Hematopoietic multipotent progenitor cell treated with erythropoietin and hydrocortisone succinate and interleukin-3 and kit ligand, for 15 days (in vitro differentiated cells): ENCODE results near the gene SPINK6.

Experiments used
- DNase-seq: peaks from one replicate; pipeline ENCODE4 v3.0.0-alpha.2; 2015; ENCODE audit warnings: low spot score

Gene SPINK6

GRCh38 chr5:148202531-148203203 lies at the start of gene SPINK6:
TSS of gene SPINK6 (plus strand) at chr5:148203042. CDS start at chr5:148203097, 55 bp downstream.
- DNase-seq, result no peak

- no peak for DNase-seq
These were observed 46.2 kb upstream of the SPINK6 start for GRCh38 chr5:148156609-148157008.

DNA sequence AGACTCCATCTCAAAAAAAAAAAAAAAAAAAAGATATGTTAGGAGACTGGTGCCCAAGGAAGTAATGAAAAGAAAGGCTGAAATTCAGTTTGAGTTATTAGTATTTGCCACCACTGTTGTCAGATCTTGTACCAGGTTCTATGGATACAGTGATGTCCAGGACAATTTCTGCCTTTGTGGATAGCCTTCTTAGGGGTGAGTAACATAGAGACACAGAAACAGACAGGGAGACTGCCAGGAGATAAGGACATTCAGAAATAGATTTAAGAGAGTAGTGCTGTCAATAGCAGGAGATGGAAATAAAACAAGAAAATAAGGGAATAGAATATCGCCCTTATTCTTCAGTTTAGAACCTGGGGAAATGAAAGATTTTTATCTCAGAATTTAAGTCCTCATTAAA lies 40.8 kb upstream of the SPINK6 start:
- no peak for DNase-seq

- no peak for DNase-seq
These were observed 39.5 kb upstream of the SPINK6 start for GRCh38 chr5:148163345-148163744.

- no peak for DNase-seq
These were observed 36.1 kb upstream of the SPINK6 start for GRCh38 chr5:148166550-148167283.

DNA sequence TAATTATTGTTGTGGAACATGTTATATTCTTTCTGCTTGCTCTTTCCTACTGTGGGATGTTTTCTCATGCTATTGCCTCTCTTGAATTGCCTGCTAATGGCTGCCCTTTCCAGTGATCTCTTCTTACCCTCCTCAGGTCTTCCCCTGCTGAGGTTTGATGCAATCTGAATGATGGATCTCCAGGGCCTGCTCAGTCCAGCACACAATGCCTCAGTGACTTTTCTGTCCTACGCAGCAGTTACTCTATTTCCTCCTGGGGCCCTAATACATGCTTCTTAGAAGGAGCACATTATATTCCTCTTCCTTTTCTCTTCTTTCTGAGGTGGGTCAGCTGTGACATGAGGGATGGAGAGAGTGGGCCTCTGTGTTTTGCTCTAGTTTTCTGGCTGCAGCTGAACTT lies 34.6 kb upstream of the SPINK6 start, which contains the start of gene SPINK14:
TSS of gene SPINK14 (plus strand) at position 301 of the 400 bp plus-strand sequence. CDS start 1,187 bp downstream, outside the sequence.
- DNase-seq, result no peak

- DNase-seq, result no peak
These were observed 30.5 kb upstream of the SPINK6 start for GRCh38 chr5:148172377-148172776.

GRCh38 chr5:148176480-148176879 lies 26.4 kb upstream of the SPINK6 start:
- DNase-seq, result no peak

DNA sequence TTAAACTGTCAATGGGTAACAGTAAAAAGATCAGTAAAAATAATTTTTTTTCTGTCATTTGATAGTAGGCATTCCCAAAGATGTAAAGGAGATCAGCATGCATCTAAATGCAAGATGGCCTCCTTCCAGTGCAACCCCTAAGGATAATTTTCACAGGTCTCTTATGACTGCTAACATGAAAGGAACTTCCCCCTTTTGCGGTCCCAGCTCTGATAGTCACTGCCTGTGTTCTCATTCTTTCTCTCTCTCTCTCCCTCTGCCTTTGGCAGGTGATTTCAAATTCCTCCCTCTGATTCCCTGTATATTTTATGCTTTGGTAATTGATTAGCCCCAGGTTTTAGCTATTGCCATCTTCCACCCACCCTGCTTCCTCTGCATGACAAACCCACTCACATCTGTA lies 25.6 kb upstream of the SPINK6 start:
- DNase-seq, result no peak

GRCh38 chr5:148179234-148179824 lies 23.5 kb upstream of the SPINK6 start:
- peak; percentile 44 for DNase-seq

DNA sequence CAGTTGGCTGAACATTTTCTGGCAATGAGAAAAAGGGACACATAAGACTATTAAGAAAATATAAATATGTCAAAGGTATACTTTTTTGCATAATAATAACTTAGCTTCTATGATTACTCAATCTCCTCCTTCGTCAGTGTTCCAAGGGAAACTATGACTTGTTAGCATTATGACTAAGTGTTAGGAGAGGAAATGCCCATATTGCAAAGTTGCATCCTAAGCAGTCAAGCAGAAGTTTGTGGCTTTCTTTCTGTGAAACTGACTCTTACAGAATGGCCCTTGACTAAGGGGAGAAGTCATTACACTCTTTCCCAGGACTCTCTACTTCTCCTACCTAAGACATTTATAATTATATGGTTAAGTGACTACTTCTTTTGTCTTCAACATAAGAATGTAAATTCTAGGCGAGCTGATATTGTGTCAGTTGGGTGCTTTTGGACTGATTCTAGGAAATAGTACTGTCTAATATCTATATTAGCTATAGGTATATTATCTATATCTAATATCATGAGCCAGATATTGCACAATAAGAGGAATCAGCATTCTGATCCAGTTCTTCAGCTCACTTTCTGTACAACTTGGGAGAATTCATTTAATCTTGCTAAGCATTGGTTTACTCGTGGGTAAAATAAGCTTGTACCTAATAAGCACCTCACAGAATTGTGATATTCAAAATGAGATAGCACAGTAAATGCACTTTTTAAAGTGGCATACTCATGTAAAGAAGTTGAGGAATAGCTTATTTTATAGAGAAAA lies 16.4 kb upstream of the SPINK6 start:
- DNase-seq, result no peak

DNA sequence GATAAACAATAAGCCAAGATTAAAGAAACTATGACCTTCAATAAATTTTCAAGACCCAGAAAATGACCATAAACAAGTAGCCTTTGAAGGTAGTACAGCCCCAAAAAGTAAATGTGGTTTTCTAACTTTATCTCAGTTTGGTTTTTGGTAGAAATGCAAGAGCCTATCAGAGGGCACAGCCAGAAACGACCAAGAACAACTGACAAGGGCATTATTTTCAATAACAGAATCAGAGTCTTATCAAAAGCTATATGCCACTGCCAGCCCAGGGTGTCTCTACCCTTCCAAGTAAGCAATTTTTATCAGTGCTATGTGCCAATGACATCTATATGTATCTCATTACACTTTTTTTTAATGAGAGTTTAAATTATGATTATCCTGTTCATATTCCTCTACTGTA lies 11.8 kb upstream of the SPINK6 start:
- no peak for DNase-seq

DNA sequence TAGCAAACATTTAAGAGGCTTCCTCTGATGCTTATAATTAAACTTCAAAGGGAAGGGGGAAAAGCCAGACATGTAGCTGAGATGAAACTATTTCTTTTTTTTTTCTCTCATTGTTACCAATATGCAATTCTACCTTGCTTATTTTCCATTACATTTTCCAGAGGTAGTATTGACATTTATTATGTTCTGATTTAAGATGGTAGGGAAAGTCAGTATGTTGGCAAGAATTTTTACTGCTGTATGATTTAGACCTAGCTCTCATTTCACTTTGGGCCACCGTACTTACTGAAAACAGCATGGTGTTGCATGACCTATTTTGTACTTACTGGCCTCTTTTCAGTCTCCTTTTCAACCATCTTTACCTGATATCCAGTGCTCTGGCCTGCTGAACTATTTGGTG lies 9.6 kb upstream of the SPINK6 start:
- no peak for DNase-seq

GRCh38 chr5:148201151-148201550 lies 1.7 kb upstream of the SPINK6 start:
- no peak for DNase-seq

DNA sequence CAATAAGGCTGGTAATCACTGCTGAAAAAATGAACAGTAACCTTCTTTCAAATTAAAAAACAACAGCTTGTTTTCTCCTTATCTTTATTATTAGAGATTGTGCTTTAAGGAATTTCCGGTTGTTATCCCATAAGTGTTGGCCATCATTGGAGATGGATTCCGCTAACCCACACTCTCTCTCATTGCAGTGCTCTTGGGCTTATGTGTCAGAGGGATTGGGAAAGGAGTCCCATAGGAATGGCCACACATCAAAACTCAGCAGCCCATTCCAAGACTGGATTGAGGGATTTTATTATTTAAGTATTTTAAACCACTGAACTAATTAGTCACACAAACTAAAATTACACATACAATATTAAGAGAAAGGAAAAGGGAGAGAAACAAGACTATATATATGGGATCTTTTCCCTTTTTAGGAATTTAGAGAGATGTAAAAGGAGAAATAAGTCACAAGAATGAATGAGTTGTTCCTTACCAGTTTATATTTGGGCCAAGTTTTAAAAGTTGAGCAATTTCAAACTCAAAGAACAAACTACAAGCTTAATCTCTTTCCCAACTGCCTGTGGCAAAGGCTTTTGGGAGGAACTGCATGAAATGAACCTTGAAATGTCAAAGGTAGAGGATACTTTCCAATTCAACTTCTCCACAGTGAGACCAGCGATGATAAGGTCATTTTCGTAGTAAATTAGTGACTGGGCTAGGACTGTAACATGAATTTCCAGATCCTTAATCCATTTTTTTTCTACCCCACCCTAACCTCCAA lies 2.4 kb downstream of the SPINK6 start:
- no peak for DNase-seq

GRCh38 chr5:148205865-148206264 lies 3.0 kb downstream of the SPINK6 start:
- DNase-seq, result no peak

DNA sequence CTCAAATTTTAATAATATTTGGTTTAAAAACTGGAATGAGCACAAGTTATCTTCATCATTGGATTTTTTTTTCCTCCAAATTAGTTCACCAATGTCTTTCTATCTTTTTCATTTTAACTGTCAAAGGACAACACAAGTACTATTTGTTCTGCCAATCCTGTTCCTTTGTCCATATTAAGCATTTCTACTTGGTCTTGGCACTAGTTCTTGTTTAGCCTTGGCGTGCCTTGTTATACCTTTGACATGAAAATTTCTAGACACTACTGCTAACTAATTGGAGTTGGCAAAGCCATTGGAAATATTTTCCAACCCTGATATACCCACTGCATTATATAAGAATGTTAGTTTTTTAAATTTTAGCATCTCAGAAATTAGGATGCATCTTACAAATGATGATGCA lies 3.8 kb downstream of the SPINK6 start:
- no peak for DNase-seq

DNA sequence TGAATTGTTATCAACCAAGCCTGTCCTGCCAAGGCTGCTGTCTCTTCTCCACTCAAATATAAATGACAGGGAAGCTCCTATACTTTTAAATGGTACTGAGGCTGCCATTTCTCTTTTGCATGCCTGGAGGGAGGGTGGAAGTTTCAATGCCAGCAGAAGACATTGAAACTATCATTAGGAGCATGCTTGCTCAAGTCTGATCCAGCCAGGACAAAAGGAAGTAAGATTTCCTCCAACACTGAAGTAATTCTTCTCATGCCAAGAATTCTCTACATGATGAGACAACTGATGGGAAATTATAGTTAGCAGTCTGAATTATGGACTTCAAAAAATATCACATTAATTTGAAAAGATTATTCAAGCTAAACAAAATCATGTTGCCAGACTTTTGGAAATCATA lies 5.4 kb downstream of the SPINK6 start:
- DNase-seq, result no peak

GRCh38 chr5:148209151-148209770 lies 6.4 kb downstream of the SPINK6 start:
- no peak for DNase-seq

GRCh38 chr5:148214665-148215185 lies 11.9 kb downstream of the SPINK6 start:
- no peak for DNase-seq

- DNase-seq, result no peak
These were observed 18.7 kb downstream of the SPINK6 start for GRCh38 chr5:148221508-148221907.
